SK-N-SH treated with all-trans-retinoic acid at 6 μM for 48 hours (cell line): ENCODE results near the gene RRP1.

Source experiments
- ISL1 ChIP-seq: fragments of 250-450 bp; sonication (Bioruptor Pico); IDR thresholded peaks from 2 replicates; pipeline ENCODE4 v2.1.2; 2022; ENCODE audit warnings: mild to moderate bottlenecking, moderate library complexity
- PPARA ChIP-seq: fragments of 250-450 bp; sonication (Bioruptor Pico); IDR thresholded peaks from 2 replicates; pipeline ENCODE4 v1.5.0; 2020; ENCODE audit warnings: mild to moderate bottlenecking, borderline replicate concordance

DNA sequence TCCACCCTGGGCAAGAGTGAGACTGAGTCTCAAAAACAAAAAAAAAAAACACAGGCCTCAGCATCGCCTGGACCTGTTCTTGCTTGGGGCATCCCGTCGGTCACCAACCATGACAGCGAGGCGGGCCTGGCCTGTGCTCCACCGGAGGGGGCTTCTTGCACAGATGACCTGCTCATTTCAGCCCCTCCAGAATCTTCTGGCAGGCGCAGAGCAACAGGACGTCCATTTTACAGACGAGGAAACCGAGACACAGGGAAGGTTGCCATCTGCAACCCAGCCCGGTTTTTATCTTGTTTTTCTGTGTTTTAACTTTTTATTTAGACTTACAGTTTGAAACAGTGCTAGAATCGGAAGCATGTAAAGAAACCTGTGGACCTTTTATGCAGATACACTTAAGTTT is 14.2 kb upstream of the RRP1 start:
- TF ChIP-seq ISL1 = no peak
- TF ChIP-seq PPARA (CRISPR knock-in tag) = no peak
